ENCODE results near the gene NFU1.

GRCh38 chr2:69385443-69386151, 51.6 kb downstream of the NFU1 start:
- TF ChIP-seq CTCF (IDR thresholded peaks at IDR 0.05; ENCODE audit: borderline replicate concordance, extremely low read depth, low read length, poor library complexity, severe bottlenecking) (no peak), EZH2 (IDR thresholded peaks at IDR 0.05; ENCODE audit: borderline replicate concordance, low read depth, low read length, severe bottlenecking) (no peak)
